Colonic mucosa (tissue), 4 donors: Measurements from ENCODE around the gene TACR1. TPM values are rescaled to one million over a fixed set of nuclear protein-coding genes. Genes with fewer than 3 reads are reported as not detected.

Experiments
- DNase-seq: peaks from one replicate; pipeline ENCODE4 v3.0.0-alpha.2; 2020
- H3K27ac ChIP-seq: fragments of 200-600 bp; one replicate; pipeline ENCODE4 v1.8.0; 2021
- H3K27me3 ChIP-seq: fragments of 200-600 bp; one replicate; pipeline ENCODE4 v1.8.0; 2021
- H3K36me3 ChIP-seq: fragments of 200-600 bp; one replicate; pipeline ENCODE4 v1.8.0; 2021
- H3K4me1 ChIP-seq: fragments of 200-600 bp; one replicate; pipeline ENCODE4 v1.8.0; 2021; ENCODE audit warnings: mild to moderate bottlenecking
- H3K4me3 ChIP-seq: fragments of 200-600 bp; one replicate; pipeline ENCODE4 v1.8.0; 2021
- H3K9ac ChIP-seq, 2 donors: one replicate each; pipeline ENCODE4 v1.7.0; 2013; ENCODE audit warnings: control low read depth in 2 of 2, low read depth in 2 of 2, low read length in 2 of 2
- H3K9me3 ChIP-seq: fragments of 200-600 bp; one replicate; pipeline ENCODE4 v1.8.0; 2021
- intact Hi-C: fragments of 100-400 bp; cut with DNase I; formaldehyde crosslinking; loops from one replicate; pipeline ENCODE4 v1.14.1; 2022
- total RNA-seq, 2 donors: library from RNA; stranded (reverse); fragmentation: NEBNext Ultra II Directional in 1 of 2; extraction: Animal tissue kit (Norgen Biotek cat#: 25700) in 1 of 2; gene quantifications; one replicate each; pipeline ENCODE4 v1.2.1, GENCODE V29; 2021
- TF ChIP-seq, protein P1 (sequence below): fragments of 200-600 bp; IDR thresholded peaks from one replicate; pipeline ENCODE4 v1.8.0; 2022; ENCODE audit warnings: antibody characterized with exemption, mild to moderate bottlenecking
- donor health status: healthy.
- donor health status: DM: no; HTN: no; CAD: no.
- donor health status: DM: no; HTN: no; CAD: no.

The TACR1 gene
- total RNA-seq, 2 donors from 2014 or later, result 0.37 TPM; not detected in 1

DNA sequence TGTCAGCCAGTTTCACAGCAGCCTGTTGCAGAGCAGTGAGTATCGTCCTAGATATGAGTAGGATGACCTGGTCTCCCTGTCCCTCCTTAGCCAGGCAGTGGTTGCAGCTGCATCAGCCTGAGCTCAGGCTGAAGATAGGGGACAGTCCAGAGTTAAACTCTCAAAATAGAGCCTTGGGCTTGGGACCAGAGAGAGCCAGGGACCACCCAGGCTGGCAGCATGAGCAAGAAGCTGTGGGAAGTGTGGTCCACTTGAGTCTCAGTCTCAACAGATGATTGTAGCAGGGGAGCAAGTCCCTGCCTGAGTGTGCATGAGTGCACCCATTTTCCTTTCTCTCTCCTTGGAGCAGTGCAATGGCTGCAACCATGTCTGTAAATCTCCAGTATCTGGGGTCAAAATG is 38.0 kb upstream of the TACR1 start:
- Histone ChIP-seq H3K4me3 (no peak overlapping the region), H3K27me3 (no peaks in the 10 kb centered on the region), H3K36me3 (no peaks in the 10 kb centered on the region), H3K27ac (no peak overlapping the region), H3K4me1 (no peaks in the 10 kb centered on the region), H3K9me3 (no peaks in the 10 kb centered on the region), H3K9ac (no peak overlapping the region)
- intact Hi-C loops, result no loop called here
- no peak for DNase-seq
- TF ChIP-seq, protein P1, sequence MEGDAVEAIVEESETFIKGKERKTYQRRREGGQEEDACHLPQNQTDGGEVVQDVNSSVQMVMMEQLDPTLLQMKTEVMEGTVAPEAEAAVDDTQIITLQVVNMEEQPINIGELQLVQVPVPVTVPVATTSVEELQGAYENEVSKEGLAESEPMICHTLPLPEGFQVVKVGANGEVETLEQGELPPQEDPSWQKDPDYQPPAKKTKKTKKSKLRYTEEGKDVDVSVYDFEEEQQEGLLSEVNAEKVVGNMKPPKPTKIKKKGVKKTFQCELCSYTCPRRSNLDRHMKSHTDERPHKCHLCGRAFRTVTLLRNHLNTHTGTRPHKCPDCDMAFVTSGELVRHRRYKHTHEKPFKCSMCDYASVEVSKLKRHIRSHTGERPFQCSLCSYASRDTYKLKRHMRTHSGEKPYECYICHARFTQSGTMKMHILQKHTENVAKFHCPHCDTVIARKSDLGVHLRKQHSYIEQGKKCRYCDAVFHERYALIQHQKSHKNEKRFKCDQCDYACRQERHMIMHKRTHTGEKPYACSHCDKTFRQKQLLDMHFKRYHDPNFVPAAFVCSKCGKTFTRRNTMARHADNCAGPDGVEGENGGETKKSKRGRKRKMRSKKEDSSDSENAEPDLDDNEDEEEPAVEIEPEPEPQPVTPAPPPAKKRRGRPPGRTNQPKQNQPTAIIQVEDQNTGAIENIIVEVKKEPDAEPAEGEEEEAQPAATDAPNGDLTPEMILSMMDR, result no peak

DNA sequence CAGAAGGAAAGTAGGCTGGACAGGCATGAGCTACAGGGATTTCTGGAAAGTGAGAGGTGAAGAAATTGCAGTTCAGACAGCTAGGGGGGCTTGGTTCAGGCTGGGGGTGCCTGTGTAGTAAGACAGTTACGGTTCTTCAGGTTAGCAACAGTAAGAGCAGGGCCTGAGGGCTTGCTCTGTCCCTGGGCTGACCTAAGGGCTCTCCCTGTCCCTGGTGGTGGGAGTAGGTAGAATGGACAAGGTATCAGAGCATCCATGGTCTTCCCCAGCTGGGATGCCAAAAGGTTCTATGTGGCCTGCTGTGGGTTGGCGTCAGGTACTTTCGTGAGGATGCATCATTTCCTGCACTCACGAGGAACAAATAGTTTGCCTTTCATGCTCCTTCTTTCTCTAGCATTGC is 34.6 kb upstream of the TACR1 start:
- Histone ChIP-seq H3K36me3 (no peaks in the 10 kb centered on the region), H3K4me3 (no peak overlapping the region), H3K27ac (no peak overlapping the region), H3K27me3 (no peaks in the 10 kb centered on the region), H3K9me3 (no peaks in the 10 kb centered on the region), H3K9ac (no peak overlapping the region), H3K4me1 (no peaks in the 10 kb centered on the region)
- TF ChIP-seq, protein P1, result no peak
- no peak for DNase-seq
- intact Hi-C loops, result no loop called here

DNA sequence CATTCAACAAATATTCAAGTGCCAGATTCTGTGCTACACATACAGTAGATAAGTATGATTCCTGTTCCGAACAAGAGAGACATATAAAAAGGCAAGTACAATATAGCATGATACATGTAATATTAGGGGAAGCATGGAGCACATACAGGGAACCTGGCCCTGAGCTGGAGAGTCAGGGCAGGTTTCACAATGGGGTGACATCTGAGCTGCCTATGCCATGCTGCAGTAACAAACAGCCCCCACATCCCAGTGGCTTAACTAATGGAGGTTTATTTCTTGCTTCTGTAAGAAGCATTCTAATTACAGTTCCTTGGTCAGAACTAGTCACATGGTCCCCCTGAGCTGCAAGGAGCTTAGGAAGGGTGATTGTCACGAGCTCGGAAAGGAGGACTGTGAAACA is 27.3 kb upstream of the TACR1 start:
- TF ChIP-seq, protein P1, result no peak
- no peak overlapping the region for H3K4me3 ChIP-seq
- no peaks in the 10 kb centered on the region for H3K36me3 ChIP-seq
- H3K4me1 ChIP-seq, result no peaks in the 10 kb centered on the region
- DNase-seq, result no peak
- H3K27ac ChIP-seq, result no peak overlapping the region
- no peaks in the 10 kb centered on the region for H3K27me3 ChIP-seq
- H3K9me3 ChIP-seq, result no peaks in the 10 kb centered on the region
- H3K9ac ChIP-seq, result no peak overlapping the region
- intact Hi-C loops, result no loop called here

DNA sequence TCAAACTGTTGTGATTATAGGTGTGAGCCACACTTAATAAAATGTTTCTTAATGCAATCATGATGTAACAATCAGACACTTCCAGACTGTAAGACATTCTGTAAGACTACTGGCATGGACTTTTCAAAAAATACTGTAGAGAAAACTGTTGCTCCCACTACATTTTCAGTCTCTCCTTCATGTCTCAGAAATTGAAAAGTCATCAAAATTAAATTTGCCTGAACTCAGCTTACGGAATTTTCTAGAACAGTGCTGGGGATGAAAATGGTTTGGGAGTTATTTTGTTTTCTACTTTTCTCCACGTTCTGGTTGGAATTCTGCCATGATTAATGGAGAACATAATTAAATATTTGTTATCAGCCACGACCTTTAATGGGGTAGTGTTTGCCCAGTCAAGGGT is 26.8 kb upstream of the TACR1 start:
- TF ChIP-seq, protein P1, result no peak
- no peak for DNase-seq
- Histone ChIP-seq H3K4me1 (no peaks in the 10 kb centered on the region), H3K27me3 (no peaks in the 10 kb centered on the region), H3K9ac (no peak overlapping the region), H3K4me3 (no peak overlapping the region), H3K27ac (no peak overlapping the region), H3K36me3 (no peaks in the 10 kb centered on the region), H3K9me3 (no peaks in the 10 kb centered on the region)
- intact Hi-C loops, result no loop called here

DNA sequence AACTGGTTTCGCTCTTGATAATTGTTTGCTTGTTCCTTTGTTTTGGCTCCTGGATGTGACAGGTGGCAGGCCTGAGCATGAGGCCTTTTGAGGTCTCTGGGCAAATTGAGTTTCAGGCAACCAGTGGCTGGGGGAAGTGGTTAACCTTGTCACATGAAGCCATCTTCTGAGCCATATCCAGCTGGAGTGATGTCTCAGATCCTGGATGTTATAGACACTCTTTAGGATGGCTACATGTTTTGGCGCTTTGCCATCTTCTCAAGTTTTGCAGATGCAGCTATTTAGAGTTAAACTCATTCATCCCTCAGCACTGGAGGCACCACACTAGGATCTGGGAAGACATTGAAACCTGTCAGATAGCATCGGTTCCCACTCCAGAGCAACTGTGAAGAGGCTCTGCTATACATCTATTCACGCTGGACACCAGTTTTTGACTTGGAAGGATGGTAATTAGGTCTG is 25.3 kb upstream of the TACR1 start:
- intact Hi-C loops, result no loop called here
- DNase-seq, result no peak
- Histone ChIP-seq H3K27me3 (no peaks in the 10 kb centered on the region), H3K4me1 (no peaks in the 10 kb centered on the region), H3K9me3 (no peaks in the 10 kb centered on the region), H3K4me3 (no peak overlapping the region), H3K9ac (no peak overlapping the region), H3K36me3 (no peaks in the 10 kb centered on the region), H3K27ac (no peak overlapping the region)
- TF ChIP-seq, protein P1, result no peak

DNA sequence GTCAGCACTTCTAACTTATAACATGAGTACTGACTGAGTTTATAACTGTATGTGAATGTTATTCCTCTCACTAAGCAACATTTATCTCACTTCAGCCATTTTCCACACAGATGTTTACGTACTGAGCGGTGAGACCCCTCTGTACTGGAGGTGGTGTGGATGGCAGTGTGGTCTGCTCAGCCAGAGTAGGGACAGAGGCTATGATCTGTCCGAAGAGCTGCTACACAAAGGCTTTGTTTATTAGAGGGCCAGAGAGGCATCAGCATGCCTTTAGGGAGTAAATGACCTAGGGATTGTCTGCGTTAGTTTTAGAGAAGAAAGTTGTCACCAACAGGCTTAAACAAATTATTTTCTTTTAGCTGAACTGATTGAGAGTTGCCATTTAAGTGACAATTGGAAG is 23.2 kb upstream of the TACR1 start:
- no peak for DNase-seq
- H3K9me3 ChIP-seq, result no peaks in the 10 kb centered on the region
- H3K27me3 ChIP-seq, result no peaks in the 10 kb centered on the region
- H3K4me1 ChIP-seq, result no peaks in the 10 kb centered on the region
- TF ChIP-seq, protein P1, result no peak
- H3K27ac ChIP-seq, result no peak overlapping the region
- no peaks in the 10 kb centered on the region for H3K36me3 ChIP-seq
- intact Hi-C loops, result no loop called here
- no peak overlapping the region for H3K4me3 ChIP-seq
- H3K9ac ChIP-seq, result no peak overlapping the region
